CD4-positive, alpha-beta T cell treated with Interleukin-17A for 1 hour (primary cell): ENCODE measurements around the gene ARL6IP6.
"Not testable (repeated sequence)": the region's sequence is repeated elsewhere in the genome, so short reads cannot be mapped to it uniquely, and the experiment has no call there.

Source experiments
- DNase-seq: peaks from one replicate; pipeline ENCODE4 v3.0.0-alpha.2; 2020

The ARL6IP6 gene

GRCh38 chr2:152723918-152724317 lies 5.5 kb downstream of the ARL6IP6 start:
- DNase-seq, result no peak

DNA sequence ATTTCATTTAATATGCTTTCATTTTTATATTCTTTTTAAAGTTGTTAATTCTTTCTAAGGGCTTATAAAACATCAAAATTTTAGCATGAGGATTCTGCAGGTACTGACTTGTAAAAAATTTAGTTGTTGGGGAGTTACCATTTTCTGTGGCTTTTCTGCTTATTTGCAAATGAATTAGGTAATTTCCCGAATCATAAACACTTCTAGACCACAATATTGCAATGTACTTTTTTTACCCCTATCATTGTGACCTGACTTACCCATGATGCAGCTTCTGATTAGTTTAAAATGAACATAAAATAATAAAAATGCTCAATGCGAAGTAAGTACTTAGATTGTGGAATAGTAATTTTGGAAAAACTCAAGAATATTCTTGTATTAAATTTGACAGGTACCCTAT lies 11.4 kb downstream of the ARL6IP6 start:
- DNase-seq, result peak; percentile 40

- peak; percentile 77 for DNase-seq
Observed at GRCh38 chr2:152730591-152731333, 12.3 kb downstream of the ARL6IP6 start.

DNA sequence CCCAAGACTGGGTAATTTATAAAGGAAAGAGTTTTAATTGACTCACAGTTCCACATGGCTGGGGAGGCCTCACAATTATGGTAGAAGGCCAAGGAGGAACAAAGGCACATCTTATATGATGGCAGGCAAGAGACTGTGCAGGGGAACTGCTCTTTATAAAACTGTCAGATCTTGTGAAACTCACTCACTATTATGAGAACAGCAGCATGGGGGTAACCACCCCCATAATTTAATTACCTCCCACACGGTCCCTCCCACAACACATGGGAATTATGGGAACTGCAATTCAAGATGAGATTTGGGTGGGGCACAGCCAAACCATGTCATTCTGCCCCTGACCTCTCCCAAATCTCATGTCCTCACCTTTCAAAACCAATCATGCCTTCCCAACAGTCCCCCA lies 19.1 kb downstream of the ARL6IP6 start:
- not testable (repeated sequence) for DNase-seq

DNA sequence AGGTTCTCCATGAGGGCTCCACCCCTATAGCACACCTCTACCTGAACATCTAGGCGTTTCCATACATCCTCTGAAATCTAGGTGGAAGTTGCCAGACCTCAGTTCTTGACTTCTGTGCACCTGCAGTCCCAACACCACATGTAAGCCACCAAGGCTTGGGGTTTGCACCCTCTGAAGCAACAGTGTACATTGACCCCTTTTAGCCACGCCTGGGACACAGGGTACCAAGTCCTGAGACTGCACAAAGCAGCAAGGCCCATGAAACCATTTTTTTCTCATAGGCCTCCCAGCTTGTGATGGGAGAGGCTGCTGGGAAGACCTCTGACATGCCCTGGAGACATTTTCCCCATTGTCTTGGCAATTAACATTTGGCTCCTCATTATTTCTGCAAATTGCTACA lies 20.0 kb downstream of the ARL6IP6 start:
- DNase-seq, result no peak

GRCh38 chr2:152739705-152740104 lies 21.3 kb downstream of the ARL6IP6 start:
- not testable (repeated sequence) for DNase-seq

DNA sequence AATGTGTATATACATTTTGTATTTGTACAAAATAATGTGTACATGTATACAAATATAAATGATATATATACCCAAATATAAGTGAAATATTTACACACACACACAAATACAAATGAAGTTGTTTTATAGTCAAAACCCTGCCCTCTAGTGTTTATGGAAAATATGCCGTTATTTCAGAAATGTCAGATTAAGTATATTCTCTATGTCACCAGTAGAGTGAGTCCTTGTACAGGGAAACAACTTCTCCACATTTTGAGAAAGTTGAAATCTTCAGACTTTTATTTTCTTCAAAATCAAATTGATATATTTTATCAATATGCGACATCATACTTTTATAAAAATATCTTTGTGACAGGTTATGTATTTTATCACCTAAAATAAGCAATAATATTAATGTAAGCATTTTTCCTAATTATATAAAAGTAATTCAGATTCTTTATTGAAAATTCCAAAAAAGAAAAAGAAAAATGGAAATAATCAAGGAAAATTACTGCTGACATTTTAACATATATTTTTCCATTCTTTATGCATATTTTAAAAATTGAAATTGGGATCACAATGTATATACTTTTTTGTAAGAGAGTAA lies 22.4 kb downstream of the ARL6IP6 start:
- peak; percentile 74 for DNase-seq

GRCh38 chr2:152743002-152743401 lies 24.6 kb downstream of the ARL6IP6 start:
- peak; percentile 12 for DNase-seq

DNA sequence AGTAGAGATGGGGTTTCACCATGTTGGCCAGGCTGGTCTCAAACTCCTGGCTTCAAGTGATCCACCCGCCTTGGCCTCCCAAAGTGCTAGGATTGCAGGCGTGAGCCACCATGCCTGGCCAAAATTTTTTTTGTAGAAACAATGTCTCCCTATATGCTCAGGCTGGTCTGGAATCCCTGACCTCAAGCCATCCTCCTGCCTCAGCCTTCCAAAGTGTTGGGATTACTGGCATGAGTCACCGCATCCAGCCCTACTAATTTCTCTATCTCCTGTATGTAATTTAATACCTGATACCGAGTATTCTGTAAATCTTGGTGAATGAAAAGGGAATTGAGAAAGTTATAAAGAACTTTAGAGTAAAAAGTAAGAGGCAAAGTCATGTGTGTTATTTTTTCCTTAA lies 29.3 kb downstream of the ARL6IP6 start:
- DNase-seq, result not testable (repeated sequence)

- DNase-seq, result no peak
Observed at GRCh38 chr2:152755029-152755428, 36.6 kb downstream of the ARL6IP6 start.

DNA sequence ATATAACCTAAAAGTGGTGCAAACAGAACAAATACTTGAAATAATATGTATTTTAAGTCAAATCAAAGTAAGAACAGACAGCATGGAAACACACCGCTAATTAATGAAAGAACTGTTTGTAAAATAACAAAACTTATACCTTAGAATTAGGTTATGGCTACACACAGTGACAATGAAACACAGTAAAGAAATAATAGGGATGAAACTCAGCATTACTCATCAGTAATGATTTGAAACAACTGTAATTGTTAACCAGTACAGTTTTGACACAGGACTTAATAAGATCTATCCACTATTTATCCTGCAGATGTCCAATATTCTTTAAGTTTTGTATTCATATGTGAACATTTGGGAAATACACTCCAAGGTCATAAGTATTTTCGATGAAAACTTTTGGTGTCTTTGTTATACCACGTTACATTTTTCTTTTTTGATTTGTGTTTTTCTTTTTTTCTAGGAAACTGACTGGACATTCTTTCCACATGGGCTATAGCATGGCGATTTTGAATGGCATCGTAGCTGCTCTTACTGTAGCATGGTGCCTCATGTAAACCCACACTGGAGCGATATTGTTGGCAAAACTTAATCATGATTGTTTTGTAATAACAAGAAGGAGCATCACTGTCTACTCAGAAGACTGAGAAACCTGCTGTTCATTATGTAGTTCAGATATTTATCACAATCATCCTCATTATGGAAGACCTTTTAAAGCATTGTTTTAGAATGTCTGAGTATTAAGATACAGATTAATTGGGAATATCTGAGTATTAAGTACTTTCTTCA lies 41.1 kb downstream of the ARL6IP6 start:
- DNase-seq, result no peak

DNA sequence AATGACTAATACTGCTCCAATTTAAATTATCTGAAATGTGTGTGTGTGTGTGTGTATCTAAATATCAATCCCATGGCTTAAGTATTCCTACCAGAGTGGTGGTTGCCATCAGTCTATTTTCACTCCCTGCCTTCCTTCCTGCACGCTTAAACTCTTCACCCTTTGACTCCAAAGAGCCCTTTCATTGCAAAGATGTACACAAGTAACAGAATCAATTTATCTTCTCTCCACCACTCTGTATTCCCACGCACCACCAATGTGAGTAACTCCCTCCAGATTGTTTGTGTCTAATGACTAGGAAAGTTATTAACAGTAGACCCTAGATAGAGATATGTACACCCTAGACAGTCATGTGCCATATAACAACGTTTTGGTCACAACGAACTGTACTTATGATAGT lies 42.8 kb downstream of the ARL6IP6 start:
- no peak for DNase-seq

- DNase-seq, result no peak
Observed at GRCh38 chr2:152762202-152762601, 43.8 kb downstream of the ARL6IP6 start.

GRCh38 chr2:152763208-152763607 lies 44.8 kb downstream of the ARL6IP6 start:
- not testable (repeated sequence) for DNase-seq

DNA sequence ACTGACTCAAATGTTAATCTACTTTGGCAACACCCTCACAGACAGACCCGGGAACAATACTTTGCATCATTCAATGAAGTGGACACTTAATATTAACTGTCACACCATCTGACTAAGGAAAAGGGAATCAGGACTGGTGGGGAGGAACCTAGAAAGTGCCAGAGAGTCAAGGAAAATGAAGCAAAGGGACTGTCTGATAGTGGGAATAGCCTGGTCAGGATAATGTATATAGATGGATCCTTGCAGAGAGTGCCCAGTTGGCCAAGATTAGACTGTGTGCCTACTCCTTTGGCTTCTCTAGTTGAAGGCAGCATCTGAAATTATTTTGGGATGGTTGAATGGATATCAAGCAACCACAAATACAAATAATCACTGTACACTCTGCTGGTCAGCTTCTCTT lies 45.2 kb downstream of the ARL6IP6 start:
- DNase-seq, result no peak

GRCh38 chr2:152766928-152767327 lies 48.5 kb downstream of the ARL6IP6 start:
- DNase-seq, result no peak

GRCh38 chr2:152781175-152781574 lies 62.8 kb downstream of the ARL6IP6 start:
- DNase-seq, result no peak

DNA sequence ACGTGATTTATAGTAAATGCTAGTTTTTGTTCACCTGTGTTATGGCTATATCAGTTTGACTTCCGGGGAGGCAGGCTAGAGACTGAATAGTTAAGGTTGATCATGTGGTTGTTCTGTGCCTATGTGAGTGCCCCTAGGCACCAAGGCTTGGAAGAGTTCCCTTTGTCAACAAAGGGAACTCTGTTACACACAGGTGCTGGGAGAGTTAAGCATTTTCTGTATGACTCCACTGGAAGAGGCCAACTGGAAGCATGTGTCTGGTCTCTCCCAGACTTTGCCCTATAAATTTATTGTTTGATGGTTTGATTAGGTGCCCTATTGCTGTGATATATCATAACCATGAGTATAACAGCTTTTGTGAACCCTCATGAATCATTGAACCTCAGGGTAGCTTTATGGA lies 63.8 kb downstream of the ARL6IP6 start:
- DNase-seq, result no peak

- DNase-seq, result no peak
Observed at GRCh38 chr2:152790883-152791282, 72.5 kb downstream of the ARL6IP6 start.

- DNase-seq, result no peak
Observed at GRCh38 chr2:152791979-152792378, 73.6 kb downstream of the ARL6IP6 start.

DNA sequence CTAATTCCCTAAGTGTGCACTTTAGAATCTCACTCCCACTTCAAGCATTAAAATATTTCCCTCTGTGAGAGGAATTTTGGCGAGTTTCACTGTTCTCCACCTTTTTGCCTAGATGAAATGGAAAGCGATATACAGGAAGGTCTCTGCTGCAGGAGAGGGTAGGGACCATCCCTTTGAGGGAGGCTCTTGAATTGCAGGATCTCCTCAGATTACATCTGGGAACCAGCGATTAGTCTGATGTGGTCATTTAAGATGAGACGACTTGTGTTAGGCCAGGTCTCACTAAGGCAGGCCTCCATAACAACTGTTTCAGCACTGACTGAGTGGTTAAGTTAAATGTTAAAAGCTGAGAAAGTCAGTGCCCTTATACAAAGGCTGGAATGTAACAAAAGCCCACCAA lies 74.6 kb downstream of the ARL6IP6 start:
- DNase-seq, result no peak

GRCh38 chr2:152796941-152797340 lies 78.5 kb downstream of the ARL6IP6 start:
- DNase-seq, result no peak

DNA sequence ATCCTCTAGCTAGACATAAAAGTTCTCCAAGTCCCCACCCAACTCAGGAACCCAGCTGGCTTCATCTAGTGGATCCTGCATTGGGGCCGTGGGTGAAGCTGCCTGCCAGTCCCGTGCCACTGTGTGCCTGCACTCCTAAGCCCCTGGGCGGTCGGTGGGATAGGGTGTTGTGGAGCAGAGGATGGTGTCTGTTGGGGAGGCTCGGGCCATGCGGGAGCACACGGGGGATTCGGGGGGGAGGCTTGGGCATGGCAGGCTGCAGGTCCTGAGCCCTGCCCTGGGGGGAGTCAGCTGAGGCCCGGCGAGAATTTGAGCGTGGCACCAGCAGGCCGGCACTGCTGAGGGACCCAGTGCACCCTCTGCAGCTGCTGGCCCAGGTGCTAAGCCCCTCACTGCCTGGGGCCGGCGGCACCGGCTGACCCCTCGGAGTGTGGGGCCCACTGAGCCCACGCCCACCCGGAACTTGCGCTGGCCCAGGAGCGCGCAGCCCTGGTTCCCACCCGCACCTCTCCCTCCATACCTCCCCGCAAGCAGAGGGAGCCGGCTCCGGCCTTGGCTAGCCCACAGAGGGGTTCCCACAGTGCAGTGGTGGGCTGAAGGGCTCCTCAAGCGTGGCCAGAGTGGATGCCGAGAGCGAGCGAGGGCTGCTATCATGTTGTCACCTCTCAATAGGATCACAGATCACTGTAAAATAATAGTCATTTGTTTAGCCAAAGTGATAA lies 86.4 kb downstream of the ARL6IP6 start:
- DNase-seq, result no peak
